ENCODE measurements around the gene LIM2.

DNA sequence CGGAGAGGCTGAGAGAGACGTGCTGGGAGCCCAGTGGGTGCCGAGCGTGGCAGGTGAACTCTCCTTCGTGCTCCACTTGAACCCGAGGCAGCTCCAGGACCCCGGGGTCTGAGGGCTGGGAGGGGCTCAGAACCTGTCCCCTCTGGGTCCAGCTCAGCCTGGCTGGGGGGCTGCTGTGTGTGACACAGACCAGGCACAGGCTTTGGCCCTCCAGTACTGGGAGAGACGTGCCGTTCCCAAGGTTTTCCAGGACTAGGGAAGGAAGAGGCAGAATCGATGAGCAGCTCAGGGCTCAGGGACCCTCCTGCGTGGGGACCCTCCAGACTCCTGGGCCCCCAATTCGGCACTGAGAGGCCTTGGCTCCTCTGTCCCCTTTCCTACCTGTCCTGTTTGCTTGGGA lies 27.4 kb upstream of the LIM2 start:
- TF ChIP-seq EZH2phosphoT487 (IDR thresholded peaks at IDR 0.05; ENCODE audit: low read depth, severe bottlenecking, unreplicated experiment) (no peak), EZH2 (IDR thresholded peaks at IDR 0.05; ENCODE audit: borderline replicate concordance) (no peak)
- TF ChIP-seq, protein P1, sequence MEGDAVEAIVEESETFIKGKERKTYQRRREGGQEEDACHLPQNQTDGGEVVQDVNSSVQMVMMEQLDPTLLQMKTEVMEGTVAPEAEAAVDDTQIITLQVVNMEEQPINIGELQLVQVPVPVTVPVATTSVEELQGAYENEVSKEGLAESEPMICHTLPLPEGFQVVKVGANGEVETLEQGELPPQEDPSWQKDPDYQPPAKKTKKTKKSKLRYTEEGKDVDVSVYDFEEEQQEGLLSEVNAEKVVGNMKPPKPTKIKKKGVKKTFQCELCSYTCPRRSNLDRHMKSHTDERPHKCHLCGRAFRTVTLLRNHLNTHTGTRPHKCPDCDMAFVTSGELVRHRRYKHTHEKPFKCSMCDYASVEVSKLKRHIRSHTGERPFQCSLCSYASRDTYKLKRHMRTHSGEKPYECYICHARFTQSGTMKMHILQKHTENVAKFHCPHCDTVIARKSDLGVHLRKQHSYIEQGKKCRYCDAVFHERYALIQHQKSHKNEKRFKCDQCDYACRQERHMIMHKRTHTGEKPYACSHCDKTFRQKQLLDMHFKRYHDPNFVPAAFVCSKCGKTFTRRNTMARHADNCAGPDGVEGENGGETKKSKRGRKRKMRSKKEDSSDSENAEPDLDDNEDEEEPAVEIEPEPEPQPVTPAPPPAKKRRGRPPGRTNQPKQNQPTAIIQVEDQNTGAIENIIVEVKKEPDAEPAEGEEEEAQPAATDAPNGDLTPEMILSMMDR (IDR thresholded peaks at IDR 0.05; ENCODE audit: poor library complexity) = no peak
